CD4-positive, CD25-positive, alpha-beta regulatory T cell (primary cell): ENCODE measurements around the gene RTN4IP1. TPM values are rescaled to one million over a fixed set of nuclear protein-coding genes. Genes with fewer than 3 reads are reported as not detected.
A peak's percentile ranks its signal among the peaks of the same experiment; 100 is the strongest.

Experiments used
- ATAC-seq, 2 donors: fragments of 150-1000 bp; cut with Tn5 transposase; one replicate each; pipeline ENCODE4 v1.10.0; 2021; ENCODE audit warnings: low read depth in 2 of 2, moderate number of reproducible peaks in 2 of 2, moderate library complexity in 1 of 2
- DNase-seq, 3 donors: peaks; one replicate each; pipeline versions ENCODE4 v3.0.0 to v3.0.0-alpha.2; 2012 to 2022; ENCODE audit warnings: mixed read lengths in 1 of 3
- H3K27ac ChIP-seq: one replicate; pipeline ENCODE4 v1.7.0; 2013; ENCODE audit warnings: mild to moderate bottlenecking, low read length; ENCODE audit not compliant: insufficient read depth, poor library complexity, severe bottlenecking
- H3K27me3 ChIP-seq: one replicate; pipeline ENCODE4 v1.7.0; 2013; ENCODE audit warnings: low read length; ENCODE audit not compliant: control insufficient read depth, insufficient read depth
- H3K36me3 ChIP-seq: one replicate; pipeline ENCODE4 v1.7.0; 2013; ENCODE audit warnings: mild to moderate bottlenecking, low read length, moderate library complexity; ENCODE audit not compliant: control insufficient read depth, insufficient read depth
- H3K4me1 ChIP-seq: 2 replicates; pipeline ENCODE4 v1.7.0; 2013; ENCODE audit warnings: mild to moderate bottlenecking, low read length; ENCODE audit not compliant: insufficient read depth, control insufficient read depth, poor library complexity, severe bottlenecking
- H3K4me3 ChIP-seq: one replicate; pipeline ENCODE4 v1.7.0; 2013; ENCODE audit warnings: low read depth, mild to moderate bottlenecking, low read length, moderate library complexity
- H3K9me3 ChIP-seq, 2 experiments: 1 replicate in 1 of 2; 2 replicates in 1 of 2; pipeline ENCODE4 v1.7.0; 2013; ENCODE audit warnings: low read length in 2 of 2, mild to moderate bottlenecking in 1 of 2, moderate library complexity in 1 of 2; ENCODE audit not compliant: control insufficient read depth in 2 of 2
- H3K27ac Mint-ChIP-seq, 3 donors: one replicate each; pipeline ENCODE4 v1.8.0; 2020 to 2022; ENCODE audit warnings: mild to moderate bottlenecking in 3 of 3, mixed read lengths in 3 of 3, moderate library complexity in 2 of 3
- H3K27me3 Mint-ChIP-seq: one replicate; pipeline ENCODE4 v1.8.0; 2022; ENCODE audit warnings: mild to moderate bottlenecking, mixed read lengths
- H3K36me3 Mint-ChIP-seq: one replicate; pipeline ENCODE4 v1.8.0; 2020; ENCODE audit warnings: mixed read lengths
- H3K4me1 Mint-ChIP-seq, 4 donors: one replicate each; pipeline ENCODE4 v1.8.0; 2020 to 2022; ENCODE audit warnings: mixed read lengths in 4 of 4, mild to moderate bottlenecking in 1 of 4
- H3K4me3 Mint-ChIP-seq, 4 donors: one replicate each; pipeline ENCODE4 v1.8.0; 2020 to 2022; ENCODE audit warnings: mild to moderate bottlenecking in 4 of 4, mixed read lengths in 4 of 4, moderate library complexity in 3 of 4
- H3K9me3 Mint-ChIP-seq, 7 donors: one replicate each; pipeline ENCODE4 v1.8.0; 2020 to 2022; ENCODE audit warnings: mixed read lengths in 7 of 7, mild to moderate bottlenecking in 3 of 7, moderate library complexity in 2 of 7
- polyA plus RNA-seq, 4 donors: library from polyadenylated mRNA; unstranded; fragments of 300-500 nt; fragmentation: Illumina TruSeq; gene quantifications; one replicate each; pipeline ENCODE4 v1.2.3, GENCODE V29; 2021
- total RNA-seq: library from RNA; stranded (reverse); gene quantifications from one replicate; pipeline ENCODE4 v1.2.3, GENCODE V29; 2022

RTN4IP1 gene
- total and polyA plus RNA-seq, 5 donors from 2014 or later = 5.9 to 13.8 (median 10.6) TPM

- H3K36me3 Mint-ChIP-seq = peaks cover 43% of the 10 kb centered on the region
Observed at GRCh38 chr6:106527979-106528378, 101.3 kb downstream of the RTN4IP1 start.

GRCh38 chr6:106527117-106527516 lies 102.2 kb downstream of the RTN4IP1 start:
- no peaks in the 10 kb centered on the region for H3K27me3 Mint-ChIP-seq
- H3K27ac ChIP-seq = no peak overlapping the region
- H3K36me3 ChIP-seq = peaks cover 50% of the 10 kb centered on the region
- H3K4me1 ChIP-seq = peaks cover 47% of the 10 kb centered on the region
- H3K9me3 ChIP-seq = no peaks in the 10 kb centered on the region
- H3K4me3 Mint-ChIP-seq = peak overlapping the region in 1 of 4 donors; percentile 33
- DNase-seq = no peak
- H3K4me1 Mint-ChIP-seq = peaks cover 24 to 76% (median 57%) of the 10 kb centered on the region in 4 donors
- peak overlapping the region in 1 of 3 donors; percentile 59 for H3K27ac Mint-ChIP-seq
- H3K36me3 Mint-ChIP-seq = peaks cover 34% of the 10 kb centered on the region
- ATAC-seq = no peak
- H3K27me3 ChIP-seq = no peaks in the 10 kb centered on the region
- H3K4me3 ChIP-seq = peak overlapping the region; percentile 10
- H3K9me3 Mint-ChIP-seq = no peaks in the 10 kb centered on the region

More at GRCh38 chr6:106527979-106528378, 101.3 kb downstream of the RTN4IP1 start:
- Mint-ChIP-seq H3K4me3 (peak overlapping the region in 3 of 4 donors; percentile 25 to 68 (median 33)), H3K4me1 (peaks cover 33 to 81% (median 65%) of the 10 kb centered on the region in 4 donors), H3K27me3 (no peaks in the 10 kb centered on the region), H3K9me3 (no peaks in the 10 kb centered on the region), H3K27ac (peak overlapping the region in 1 of 3 donors; percentile 80)
- Histone ChIP-seq H3K9me3 (no peaks in the 10 kb centered on the region), H3K27me3 (no peaks in the 10 kb centered on the region), H3K4me1 (peaks cover 42% of the 10 kb centered on the region), H3K36me3 (peaks cover 57% of the 10 kb centered on the region), H3K27ac (no peak overlapping the region), H3K4me3 (peak overlapping the region; percentile 27)
- ATAC-seq (no peak), DNase-seq (no peak)

DNA sequence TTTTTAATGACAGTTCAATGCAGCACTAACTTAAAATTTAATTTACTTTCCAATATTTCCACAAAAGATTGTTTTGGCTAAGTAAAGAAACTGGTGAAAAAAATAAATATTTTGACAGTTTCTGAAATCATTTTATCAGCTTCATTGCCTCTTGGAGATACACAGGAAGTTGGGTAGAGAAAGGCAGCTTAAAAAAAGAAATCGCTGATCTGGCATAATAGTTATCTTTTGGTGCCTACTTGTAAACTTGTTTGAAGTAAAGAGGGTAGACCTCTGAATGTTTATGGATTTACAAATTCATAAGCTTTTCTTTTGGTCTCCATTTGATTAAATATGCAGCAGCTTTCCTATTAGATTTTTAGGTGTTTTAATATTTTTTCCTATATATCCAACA lies 103.4 kb downstream of the RTN4IP1 start:
- peak overlapping the region; percentile 96 for H3K27ac ChIP-seq
- Mint-ChIP-seq H3K9me3 (no peaks in the 10 kb centered on the region), H3K27me3 (no peaks in the 10 kb centered on the region), H3K27ac (peak overlapping the region; percentile 66 to 97 (median 80)), H3K4me3 (peak overlapping the region; percentile 94 to 97 (median 95)), H3K36me3 (peaks cover 26% of the 10 kb centered on the region), H3K4me1 (peaks cover 18 to 66% (median 46%) of the 10 kb centered on the region in 4 donors)
- H3K9me3 ChIP-seq = no peaks in the 10 kb centered on the region
- H3K27me3 ChIP-seq = no peaks in the 10 kb centered on the region
- H3K4me1 ChIP-seq = peaks cover 54% of the 10 kb centered on the region
- H3K36me3 ChIP-seq = peaks cover 39% of the 10 kb centered on the region
- H3K4me3 ChIP-seq = peak overlapping the region; percentile 100
- ATAC-seq (no peak), DNase-seq (peak in 2 of 3 donors; percentile 46 to 63)

GRCh38 chr6:106525107-106525881 lies 104.0 kb downstream of the RTN4IP1 start:
- Histone ChIP-seq H3K27me3 (no peaks in the 10 kb centered on the region), H3K9me3 (no peaks in the 10 kb centered on the region), H3K4me3 (peak overlapping the region; percentile 100), H3K27ac (peak overlapping the region; percentile 96), H3K36me3 (peaks cover 33% of the 10 kb centered on the region), H3K4me1 (peaks cover 58% of the 10 kb centered on the region)
- Mint-ChIP-seq H3K27ac (peak overlapping the region; percentile 54 to 97 (median 95)), H3K9me3 (no peaks in the 10 kb centered on the region), H3K4me3 (peak overlapping the region; percentile 94 to 97 (median 95)), H3K27me3 (no peaks in the 10 kb centered on the region), H3K4me1 (peaks cover 18 to 67% (median 44%) of the 10 kb centered on the region in 4 donors), H3K36me3 (peaks cover 26% of the 10 kb centered on the region)
- ATAC-seq = peak; percentile 20 to 23
- DNase-seq = peak in 2 of 3 donors; percentile 55 to 76

GRCh38 chr6:106522562-106523250 lies 106.6 kb downstream of the RTN4IP1 start:
- Mint-ChIP-seq H3K4me1 (peaks cover 20 to 71% (median 43%) of the 10 kb centered on the region in 4 donors), H3K27me3 (no peaks in the 10 kb centered on the region), H3K4me3 (peak overlapping the region; percentile 94 to 97 (median 95)), H3K36me3 (peaks cover 8% of the 10 kb centered on the region), H3K27ac (peak overlapping the region; percentile 80 to 97 (median 97)), H3K9me3 (no peaks in the 10 kb centered on the region)
- Histone ChIP-seq H3K4me1 (peaks cover 80% of the 10 kb centered on the region), H3K27me3 (no peaks in the 10 kb centered on the region), H3K27ac (peak overlapping the region; percentile 96), H3K36me3 (peaks cover 14% of the 10 kb centered on the region), H3K4me3 (peak overlapping the region; percentile 100), H3K9me3 (no peaks in the 10 kb centered on the region)
- ATAC-seq (no peak), DNase-seq (peak in 1 of 3 donors; percentile 44)

Other genes with a start within 250 kb of the RTN4IP1 start
- 9.5 TPM for gene QRSL1, start 80 bp upstream of the RTN4IP1 start, total RNA-seq
- 10 to 100 TPM in 3 of 4 donors, 1 to 10 TPM in 1; 8.6 to 15.1 (median 11.8) TPM for gene QRSL1, start 80 bp upstream of the RTN4IP1 start, polyA plus RNA-seq